SU-DHL-6 (cell line): ENCODE measurements around the gene NOTCH2.

ENCODE experiments used
- EZH2phosphoT487 ChIP-seq: fragments of 200-600 bp; sonication (generic), shearing (Covaris generic); conservative IDR thresholded peaks from 2 replicates; pipeline ENCODE4 v1.6.1; 2018; ENCODE audit warnings: mild to moderate bottlenecking, antibody characterized with exemption, low read length, moderate library complexity, mixed read lengths
- TF ChIP-seq, protein P1 (sequence below): fragments of 200-600 bp; sonication (generic); IDR thresholded peaks from one replicate; pipeline ENCODE4 v1.5.1; 2017; ENCODE audit warnings: antibody characterized with exemption, mild to moderate bottlenecking, low read length, moderate library complexity; ENCODE audit not compliant: insufficient read depth, poor library complexity, severe bottlenecking

DNA sequence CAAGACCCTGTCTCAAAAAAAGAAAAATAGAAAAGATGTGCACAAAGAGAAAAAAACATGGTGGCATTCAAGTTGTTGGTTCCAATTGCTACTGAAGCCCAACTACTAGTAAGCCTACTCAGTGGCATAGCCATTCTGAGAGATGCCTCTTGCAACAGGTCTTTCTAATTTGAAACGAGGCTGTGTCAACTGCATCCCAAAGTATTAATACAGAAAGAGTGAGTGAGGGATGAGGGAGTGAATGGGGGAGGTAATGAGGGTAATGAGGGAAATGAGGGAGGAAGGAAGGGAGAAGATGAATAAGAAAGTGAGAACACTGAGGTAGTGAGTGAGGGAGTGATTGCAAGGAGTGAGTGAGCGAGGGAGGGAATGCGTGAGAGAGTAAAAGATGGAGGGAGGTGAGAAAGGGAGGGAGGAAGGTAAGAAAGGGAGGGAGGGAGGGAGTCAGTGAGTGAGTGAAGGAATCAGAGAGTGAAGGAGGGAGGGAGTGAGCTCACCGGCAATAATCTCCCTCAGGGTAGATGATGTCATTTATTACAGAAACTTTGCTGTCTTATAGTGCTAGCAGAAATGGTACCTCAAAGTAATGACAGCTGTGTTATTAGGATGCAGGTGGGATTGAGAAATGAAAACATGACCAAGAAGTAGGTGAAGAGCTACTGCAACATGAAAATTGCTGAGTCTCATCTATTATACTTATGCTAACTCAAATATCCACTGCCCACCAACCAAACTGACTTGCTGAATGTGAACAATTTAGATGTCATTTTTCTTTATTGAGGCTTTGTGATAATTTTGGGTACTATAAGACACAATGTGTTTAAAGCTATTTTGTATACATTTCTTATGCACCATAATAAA, 97.5 kb downstream of the NOTCH2 start:
- TF ChIP-seq, protein P1, sequence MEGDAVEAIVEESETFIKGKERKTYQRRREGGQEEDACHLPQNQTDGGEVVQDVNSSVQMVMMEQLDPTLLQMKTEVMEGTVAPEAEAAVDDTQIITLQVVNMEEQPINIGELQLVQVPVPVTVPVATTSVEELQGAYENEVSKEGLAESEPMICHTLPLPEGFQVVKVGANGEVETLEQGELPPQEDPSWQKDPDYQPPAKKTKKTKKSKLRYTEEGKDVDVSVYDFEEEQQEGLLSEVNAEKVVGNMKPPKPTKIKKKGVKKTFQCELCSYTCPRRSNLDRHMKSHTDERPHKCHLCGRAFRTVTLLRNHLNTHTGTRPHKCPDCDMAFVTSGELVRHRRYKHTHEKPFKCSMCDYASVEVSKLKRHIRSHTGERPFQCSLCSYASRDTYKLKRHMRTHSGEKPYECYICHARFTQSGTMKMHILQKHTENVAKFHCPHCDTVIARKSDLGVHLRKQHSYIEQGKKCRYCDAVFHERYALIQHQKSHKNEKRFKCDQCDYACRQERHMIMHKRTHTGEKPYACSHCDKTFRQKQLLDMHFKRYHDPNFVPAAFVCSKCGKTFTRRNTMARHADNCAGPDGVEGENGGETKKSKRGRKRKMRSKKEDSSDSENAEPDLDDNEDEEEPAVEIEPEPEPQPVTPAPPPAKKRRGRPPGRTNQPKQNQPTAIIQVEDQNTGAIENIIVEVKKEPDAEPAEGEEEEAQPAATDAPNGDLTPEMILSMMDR = no peak
- no peak for TF ChIP-seq EZH2phosphoT487
